Neural progenitor cell (in vitro differentiated cells): ENCODE data around the gene ZBP1. TPM values are rescaled to one million over a fixed set of nuclear protein-coding genes. Genes with fewer than 3 reads are reported as not detected.

Experiments used
- DNase-seq: peaks from one replicate; pipeline ENCODE4 v3.0.0-alpha.2; 2016; ENCODE audit warnings: low spot score
- H2AFZ ChIP-seq: fragments of 200-600 bp; sonication (generic); replicated peaks from 2 replicates; pipeline ENCODE4 v1.6.1; 2016; ENCODE audit warnings: antibody characterized with exemption
- H3F3A ChIP-seq: fragments of 200-600 bp; sonication (generic); 2 replicates; pipeline ENCODE4 v1.6.1; 2016; ENCODE audit warnings: antibody characterized with exemption, low read depth
- H3K27ac ChIP-seq: fragments of 200-600 bp; sonication (generic); 2 replicates; pipeline ENCODE4 v1.5.1; 2016; ENCODE audit warnings: mild to moderate bottlenecking
- H3K27me3 ChIP-seq: fragments of 200-600 bp; sonication (generic); 2 replicates; pipeline ENCODE4 v1.6.1; 2016; ENCODE audit warnings: mild to moderate bottlenecking, moderate library complexity
- H3K36me3 ChIP-seq: fragments of 200-600 bp; sonication (generic); 2 replicates; pipeline ENCODE4 v1.5.1; 2016
- H3K4me1 ChIP-seq: fragments of 200-600 bp; sonication (generic); 2 replicates; pipeline ENCODE4 v1.6.1; 2016; ENCODE audit warnings: mixed run types
- H3K4me2 ChIP-seq: fragments of 200-600 bp; sonication (generic); 2 replicates; pipeline ENCODE4 v1.6.1; 2016
- H3K4me3 ChIP-seq: fragments of 200-600 bp; sonication (generic); 2 replicates; pipeline ENCODE4 v1.5.1; 2016
- H3K79me2 ChIP-seq: fragments of 200-600 bp; sonication (generic); 2 replicates; pipeline ENCODE4 v1.6.1; 2016; ENCODE audit warnings: low read depth
- H3K9ac ChIP-seq: fragments of 200-600 bp; sonication (generic); 2 replicates; pipeline ENCODE4 v1.6.1; 2016
- H3K9me3 ChIP-seq: fragments of 200-600 bp; sonication (generic); 2 replicates; pipeline ENCODE4 v1.5.1; 2016; ENCODE audit warnings: low read depth
- H4K20me1 ChIP-seq: fragments of 200-600 bp; sonication (generic); 2 replicates; pipeline ENCODE4 v1.6.1; 2016; ENCODE audit warnings: low read depth
- H3K27ac Mint-ChIP-seq: 3 replicates; pipeline ENCODE4 v1.8.0; 2021; ENCODE audit warnings: mixed read lengths
- H3K27me3 Mint-ChIP-seq: 2 replicates; pipeline ENCODE4 v1.8.0; 2022; ENCODE audit warnings: low read depth, mild to moderate bottlenecking, inconsistent platforms, moderate library complexity, mixed read lengths; ENCODE audit not compliant: insufficient read depth
- H3K36me3 Mint-ChIP-seq: 3 replicates; pipeline ENCODE4 v1.8.0; 2021; ENCODE audit warnings: mixed read lengths
- H3K4me1 Mint-ChIP-seq: 3 replicates; pipeline ENCODE4 v1.8.0; 2021; ENCODE audit warnings: mixed read lengths
- H3K4me3 Mint-ChIP-seq: 3 replicates; pipeline ENCODE4 v1.8.0; 2021; ENCODE audit warnings: mild to moderate bottlenecking, moderate library complexity, mixed read lengths
- H3K9me3 Mint-ChIP-seq: 3 replicates; pipeline ENCODE4 v1.8.0; 2020; ENCODE audit warnings: mixed read lengths
- CTCF ChIP-seq: fragments of 200-600 bp; sonication (generic); IDR thresholded peaks from 2 replicates; pipeline ENCODE4 v1.5.1; 2017; ENCODE audit warnings: antibody characterized with exemption, mild to moderate bottlenecking
- EZH2 ChIP-seq: fragments of 200-600 bp; sonication (generic); IDR thresholded peaks from 2 replicates; pipeline ENCODE4 v1.6.1; 2017; ENCODE audit warnings: antibody characterized with exemption, mild to moderate bottlenecking, moderate library complexity
- EZH2phosphoT487 ChIP-seq: fragments of 200-600 bp; sonication (generic); IDR thresholded peaks from 2 replicates; pipeline ENCODE4 v1.6.1; 2017; ENCODE audit warnings: antibody characterized with exemption
- total RNA-seq: library from RNA; depleted of rRNA; stranded (reverse); fragments of >200 nt; gene quantifications from 2 replicates; pipeline ENCODE4 v1.2.3, GENCODE V29; 2015; ENCODE audit warnings: low replicate concordance

Gene ZBP1
- total RNA-seq, 1 donor from 2014 or later: not detected

- no peaks in the 10 kb centered on the region for H3K79me2 ChIP-seq
- H3K4me2 ChIP-seq: no peak overlapping the region
- no peak overlapping the region for H2AFZ ChIP-seq
- H3K9me3 ChIP-seq: no peaks in the 10 kb centered on the region
- no peaks in the 10 kb centered on the region for H4K20me1 ChIP-seq
- no peak overlapping the region for H3K27ac Mint-ChIP-seq
- H3K36me3 ChIP-seq: no peaks in the 10 kb centered on the region
- H3K4me1 Mint-ChIP-seq: peaks cover 13% of the 10 kb centered on the region
- no peak overlapping the region for H3K9ac ChIP-seq
- H3K27me3 ChIP-seq: no peaks in the 10 kb centered on the region
- peaks cover 7% of the 10 kb centered on the region for H3K4me1 ChIP-seq
- no peak for TF ChIP-seq EZH2
- TF ChIP-seq CTCF: no peak
- no peak for TF ChIP-seq EZH2phosphoT487
- H3K9me3 Mint-ChIP-seq: peaks cover 6% of the 10 kb centered on the region
- peaks cover 14% of the 10 kb centered on the region for H3K27me3 Mint-ChIP-seq
- no peaks in the 10 kb centered on the region for H3K36me3 Mint-ChIP-seq
- H3K27ac ChIP-seq: no peak overlapping the region
- DNase-seq: peak; percentile 33
- H3K4me3 Mint-ChIP-seq: no peak overlapping the region
- no peak overlapping the region for H3K4me3 ChIP-seq
- H3F3A ChIP-seq: peaks cover 5% of the 10 kb centered on the region
Measured at GRCh38 chr20:57589728-57590484, 30.3 kb downstream of the ZBP1 start.

GRCh38 chr20:57589123-57589727 lies 31.0 kb downstream of the ZBP1 start:
- no peaks in the 10 kb centered on the region for H3K36me3 ChIP-seq
- Mint-ChIP-seq H3K27me3 (peaks cover 16% of the 10 kb centered on the region), H3K4me1 (peaks cover 7% of the 10 kb centered on the region), H3K27ac (no peak overlapping the region), H3K9me3 (peaks cover 6% of the 10 kb centered on the region), H3K4me3 (no peak overlapping the region), H3K36me3 (no peaks in the 10 kb centered on the region)
- no peaks in the 10 kb centered on the region for H3F3A ChIP-seq
- H3K27ac ChIP-seq: no peak overlapping the region
- H2AFZ ChIP-seq: no peak overlapping the region
- TF ChIP-seq EZH2phosphoT487 (no peak), EZH2 (no peak), CTCF (no peak)
- H3K9ac ChIP-seq: no peak overlapping the region
- no peak overlapping the region for H3K4me2 ChIP-seq
- no peak overlapping the region for H3K4me3 ChIP-seq
- no peaks in the 10 kb centered on the region for H3K79me2 ChIP-seq
- H3K9me3 ChIP-seq: no peaks in the 10 kb centered on the region
- no peaks in the 10 kb centered on the region for H3K27me3 ChIP-seq
- no peaks in the 10 kb centered on the region for H4K20me1 ChIP-seq
- peaks cover 7% of the 10 kb centered on the region for H3K4me1 ChIP-seq
- no peak for DNase-seq

GRCh38 chr20:57588596-57588995 lies 31.6 kb downstream of the ZBP1 start:
- H3F3A ChIP-seq: no peaks in the 10 kb centered on the region
- Mint-ChIP-seq H3K36me3 (no peaks in the 10 kb centered on the region), H3K4me1 (peaks cover 6% of the 10 kb centered on the region), H3K4me3 (no peak overlapping the region), H3K9me3 (peaks cover 6% of the 10 kb centered on the region), H3K27ac (no peak overlapping the region), H3K27me3 (peaks cover 15% of the 10 kb centered on the region)
- H3K79me2 ChIP-seq: no peaks in the 10 kb centered on the region
- H3K9me3 ChIP-seq: no peaks in the 10 kb centered on the region
- no peak overlapping the region for H3K4me3 ChIP-seq
- H3K4me1 ChIP-seq: peaks cover 7% of the 10 kb centered on the region
- H3K9ac ChIP-seq: no peak overlapping the region
- no peaks in the 10 kb centered on the region for H3K27me3 ChIP-seq
- TF ChIP-seq CTCF (no peak), EZH2phosphoT487 (no peak), EZH2 (no peak)
- H3K4me2 ChIP-seq: no peak overlapping the region
- DNase-seq: no peak
- no peaks in the 10 kb centered on the region for H3K36me3 ChIP-seq
- no peaks in the 10 kb centered on the region for H4K20me1 ChIP-seq
- H3K27ac ChIP-seq: no peak overlapping the region
- no peak overlapping the region for H2AFZ ChIP-seq
